Measurements from ENCODE around the gene METAP2. TPM values are rescaled to one million over a fixed set of nuclear protein-coding genes. Genes with fewer than 3 reads are reported as not detected.

Gene METAP2
- polyA plus RNA-seq, 3 donors: 17.0 to 26.0 (median 19.9) TPM

DNA sequence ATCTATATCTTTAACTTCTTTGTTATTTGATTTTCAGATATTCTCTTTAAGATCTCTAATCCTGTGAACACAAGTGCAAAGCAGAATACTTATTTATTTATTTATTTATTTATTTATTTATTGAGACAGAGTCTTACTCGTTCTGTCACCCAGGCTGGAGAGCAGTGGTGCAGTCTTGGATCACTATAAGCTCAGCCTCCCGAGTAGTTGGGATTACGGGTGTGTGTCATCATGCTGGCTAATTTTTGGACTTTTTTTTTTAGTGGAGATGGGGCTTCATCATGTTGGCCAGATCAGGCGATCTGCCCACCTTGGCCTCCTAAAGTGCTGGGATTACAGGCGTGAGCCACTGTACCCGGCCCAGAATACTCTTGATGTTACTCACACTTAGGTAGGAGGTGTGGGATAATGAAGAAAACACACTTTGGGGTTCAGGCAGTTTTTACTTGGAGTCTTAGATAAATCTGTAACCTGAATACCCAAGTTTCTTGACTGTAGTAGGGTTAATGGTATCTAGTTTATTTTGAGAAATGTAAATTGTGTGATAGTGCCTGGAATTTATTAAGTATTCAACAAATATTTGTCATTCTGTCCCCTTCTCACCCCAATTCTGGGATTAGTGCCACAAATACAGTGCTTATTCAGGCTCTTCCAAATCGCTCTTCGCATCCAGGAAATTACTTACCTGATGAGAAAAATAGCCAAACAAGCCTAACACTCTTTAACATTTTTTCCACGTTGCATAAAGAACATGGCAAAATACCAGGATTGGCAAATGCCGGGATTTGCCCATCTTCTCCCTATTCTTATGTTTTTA lies 33.0 kb downstream of the METAP2 start:
- Histone ChIP-seq H3K4me3 (replicated peaks in 1 of 3; ENCODE audit: low read depth in 2 of 3, low read length in 3 of 3) (no peak overlapping the region), H2AFZ (ENCODE audit: insufficient read depth, low read depth, low read length, poor library complexity, severe bottlenecking) (no peak overlapping the region), H3K9me3 (replicated peaks in 1 of 2; ENCODE audit: control insufficient read depth in 1 of 2, insufficient read depth in 1 of 2, low read length in 2 of 2) (no peaks in the 10 kb centered on the region), H3K27ac (ENCODE audit: low read depth in 1 of 2, low read length in 2 of 2) (no peak overlapping the region), H3K36me3 (replicated peaks in 1 of 2; ENCODE audit: control insufficient read depth in 1 of 2, insufficient read depth in 2 of 2, low read length in 2 of 2) (peaks cover 77 to 96% of the 10 kb centered on the region in 2 donors), H3K27me3 (ENCODE audit: control insufficient read depth in 2 of 2, insufficient read depth in 2 of 2, low read length in 2 of 2) (no peaks in the 10 kb centered on the region), H3K4me1 (ENCODE audit: control insufficient read depth in 1 of 2, insufficient read depth in 2 of 2, low read length in 2 of 2) (no peaks in the 10 kb centered on the region), H3K79me2 (ENCODE audit: insufficient read depth, low read length) (no peaks in the 10 kb centered on the region), H3K4me2 (replicated peaks; ENCODE audit: extremely low read depth, low read length, poor library complexity, severe bottlenecking) (no peak overlapping the region), H4K20me1 (ENCODE audit: insufficient read depth, low read length) (no peaks in the 10 kb centered on the region), H3K9ac (ENCODE audit: insufficient read depth, low read length, poor library complexity, severe bottlenecking) (no peak overlapping the region)
- TF ChIP-seq, protein P1, sequence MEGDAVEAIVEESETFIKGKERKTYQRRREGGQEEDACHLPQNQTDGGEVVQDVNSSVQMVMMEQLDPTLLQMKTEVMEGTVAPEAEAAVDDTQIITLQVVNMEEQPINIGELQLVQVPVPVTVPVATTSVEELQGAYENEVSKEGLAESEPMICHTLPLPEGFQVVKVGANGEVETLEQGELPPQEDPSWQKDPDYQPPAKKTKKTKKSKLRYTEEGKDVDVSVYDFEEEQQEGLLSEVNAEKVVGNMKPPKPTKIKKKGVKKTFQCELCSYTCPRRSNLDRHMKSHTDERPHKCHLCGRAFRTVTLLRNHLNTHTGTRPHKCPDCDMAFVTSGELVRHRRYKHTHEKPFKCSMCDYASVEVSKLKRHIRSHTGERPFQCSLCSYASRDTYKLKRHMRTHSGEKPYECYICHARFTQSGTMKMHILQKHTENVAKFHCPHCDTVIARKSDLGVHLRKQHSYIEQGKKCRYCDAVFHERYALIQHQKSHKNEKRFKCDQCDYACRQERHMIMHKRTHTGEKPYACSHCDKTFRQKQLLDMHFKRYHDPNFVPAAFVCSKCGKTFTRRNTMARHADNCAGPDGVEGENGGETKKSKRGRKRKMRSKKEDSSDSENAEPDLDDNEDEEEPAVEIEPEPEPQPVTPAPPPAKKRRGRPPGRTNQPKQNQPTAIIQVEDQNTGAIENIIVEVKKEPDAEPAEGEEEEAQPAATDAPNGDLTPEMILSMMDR (IDR thresholded peaks at IDR 0.05): no peak
- Mint-ChIP-seq H3K9me3 (no peaks in the 10 kb centered on the region), H3K27me3 (ENCODE audit: low read depth in 3 of 3) (no peaks in the 10 kb centered on the region), H3K36me3 (peaks cover 82 to 94% of the 10 kb centered on the region in 2 donors), H3K4me1 (no peaks in the 10 kb centered on the region), H3K27ac (no peak overlapping the region), H3K4me3 (no peak overlapping the region)
- WGBS (ENCODE audit: insufficient coverage): 100% methylated on average over 5 of the region's 10 CpGs
- intact Hi-C loops (cut with micrococcal nuclease): no loop called here
- no peak for DNase-seq

DNA sequence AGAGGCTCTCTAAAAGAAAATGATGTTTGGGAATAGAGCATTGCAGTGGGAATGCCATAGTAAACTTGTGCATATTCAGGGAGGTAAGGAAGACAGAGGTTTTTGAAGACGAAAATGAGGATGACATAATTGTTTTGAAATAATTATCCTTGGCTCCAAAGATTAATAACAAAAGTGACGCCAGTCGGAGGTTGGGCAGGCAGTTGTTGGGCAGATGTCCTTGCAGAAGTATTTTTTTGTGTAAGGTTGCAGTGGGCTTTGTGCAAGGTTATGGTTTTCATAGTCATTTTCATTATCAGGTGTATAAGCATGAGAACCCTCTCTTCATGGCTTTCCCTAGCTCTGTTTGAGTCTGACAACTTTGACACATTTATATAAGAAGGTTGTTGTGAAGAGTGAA lies 35.3 kb downstream of the METAP2 start:
- peaks cover 85 to 97% of the 10 kb centered on the region in 2 donors for H3K36me3 ChIP-seq (replicated peaks in 1 of 2; ENCODE audit: control insufficient read depth in 1 of 2, insufficient read depth in 2 of 2, low read length in 2 of 2)
- no peaks in the 10 kb centered on the region for H3K9me3 ChIP-seq (replicated peaks in 1 of 2; ENCODE audit: control insufficient read depth in 1 of 2, insufficient read depth in 1 of 2, low read length in 2 of 2)
- Mint-ChIP-seq H3K27me3 (ENCODE audit: low read depth in 3 of 3) (no peaks in the 10 kb centered on the region), H3K4me3 (no peak overlapping the region), H3K4me1 (no peaks in the 10 kb centered on the region), H3K9me3 (no peaks in the 10 kb centered on the region), H3K27ac (no peak overlapping the region), H3K36me3 (peaks cover 84 to 94% of the 10 kb centered on the region in 2 donors)
- no peaks in the 10 kb centered on the region for H3K79me2 ChIP-seq (ENCODE audit: insufficient read depth, low read length)
- H3K4me3 ChIP-seq (replicated peaks in 1 of 3; ENCODE audit: low read depth in 2 of 3, low read length in 3 of 3): no peak overlapping the region
- no peak overlapping the region for H2AFZ ChIP-seq (ENCODE audit: insufficient read depth, low read depth, low read length, poor library complexity, severe bottlenecking)
- no peak overlapping the region for H3K27ac ChIP-seq (ENCODE audit: low read depth in 1 of 2, low read length in 2 of 2)
- H3K9ac ChIP-seq (ENCODE audit: insufficient read depth, low read length, poor library complexity, severe bottlenecking): no peak overlapping the region
- intact Hi-C loops (cut with micrococcal nuclease): no loop called here
- H3K27me3 ChIP-seq (ENCODE audit: control insufficient read depth in 2 of 2, insufficient read depth in 2 of 2, low read length in 2 of 2): no peaks in the 10 kb centered on the region
- TF ChIP-seq, protein P1 (IDR thresholded peaks at IDR 0.05): no peak
- WGBS (ENCODE audit: insufficient coverage): 100% methylated on average over 3 of the region's 3 CpGs
- H4K20me1 ChIP-seq (ENCODE audit: insufficient read depth, low read length): no peaks in the 10 kb centered on the region
- no peak overlapping the region for H3K4me2 ChIP-seq (replicated peaks; ENCODE audit: extremely low read depth, low read length, poor library complexity, severe bottlenecking)
- H3K4me1 ChIP-seq (ENCODE audit: control insufficient read depth in 1 of 2, insufficient read depth in 2 of 2, low read length in 2 of 2): no peaks in the 10 kb centered on the region
- no peak for DNase-seq
